ENCODE data around the gene LINGO3. TPM values are rescaled to one million over a fixed set of nuclear protein-coding genes. Genes with fewer than 3 reads are reported as not detected.

Gene LINGO3
- total and polyA plus RNA-seq, 10 of the 15 experiments (the other 5 are each of a cell fraction or from before 2014, with no cell fraction given): 0.09 to 2.0 (median 0.40) TPM; not detected in 5

- TF ChIP-seq CUX1 (IDR thresholded peaks at IDR 0.05; ENCODE audit: insufficient replicate concordance, low read depth, low read length) (no peak), CBX3 (IDR thresholded peaks at IDR 0.05; ENCODE audit: borderline replicate concordance, low read depth) (no peak), LARP7 (IDR thresholded peaks at IDR 0.05) (peak; percentile 99), EGR1 (IDR thresholded peaks at IDR 0.05; ENCODE audit: borderline replicate concordance in 1 of 2, low read depth in 2 of 2, low read length in 2 of 2) (peak in 1 of 2 experiments; percentile 5; a peak in 1 of 3 replicates), E2F4 (IDR thresholded peaks at IDR 0.05; ENCODE audit: low read depth, low read length) (no peak), POLR2A (IDR thresholded peaks at IDR 0.05; ENCODE audit: low read depth, low read length) (peak; percentile 100), NKRF (conservative IDR thresholded peaks at IDR 0.05) (peak; percentile 88), REST (IDR thresholded peaks at IDR 0.05; ENCODE audit: low read depth, low read length) (peak; percentile 59), ESRRA (IDR thresholded peaks at IDR 0.05; ENCODE audit: low read length) (peak; percentile 72; the same call in 1 of the 2 replicates), BRCA1 (IDR thresholded peaks at IDR 0.05; ENCODE audit: low read depth, low read length) (no peak), POLR2AphosphoS5 (IDR thresholded peaks at IDR 0.05; ENCODE audit: low read length) (peak; percentile 99), IKZF1 (conservative IDR thresholded peaks at IDR 0.05) (peak; percentile 65), SREBF1 (IDR thresholded peaks at IDR 0.05; ENCODE audit: low read length) (0 out of 2 replicates have a peak, but pooled peaks have one; percentile 18), NR2C1 (IDR thresholded peaks at IDR 0.05) (no peak; the same call in 1 of the 2 replicates), SMC3 (IDR thresholded peaks at IDR 0.05; ENCODE audit: borderline replicate concordance, low read length) (no peak), SMARCA5 (IDR thresholded peaks at IDR 0.05) (peak; percentile 35), NR2C2 (IDR thresholded peaks at IDR 0.05; ENCODE audit: borderline replicate concordance, control insufficient read depth, insufficient read length, low read depth) (no peak)
Observed at GRCh38 chr19:2269244-2270156, 38.5 kb downstream of the LINGO3 start (continued).

Data from GM12878 (cell line).